Fibroblast of skin of left biceps (primary cell): ENCODE data around the gene MAPK8.

ENCODE experiments used
- DNase-seq, 2 experiments: peaks; one replicate each; pipeline ENCODE4 v3.0.0-alpha.2; 2013; ENCODE audit warnings: low read depth in 2 of 2

MAPK8 gene

GRCh38 chr10:48477141-48477540 is 170.7 kb downstream of the MAPK8 start:
- no peak for DNase-seq

- no peak for DNase-seq
Observed at GRCh38 chr10:48477616-48478015, 171.1 kb downstream of the MAPK8 start.

- DNase-seq: no peak
Observed at GRCh38 chr10:48478469-48478868, 172.0 kb downstream of the MAPK8 start.

- no peak for DNase-seq
Observed at GRCh38 chr10:48478980-48479811, 172.7 kb downstream of the MAPK8 start.

- DNase-seq: no peak
Observed at GRCh38 chr10:48480397-48481374, 174.2 kb downstream of the MAPK8 start.

- no peak for DNase-seq
Observed at GRCh38 chr10:48481385-48481784, 174.9 kb downstream of the MAPK8 start.

- no peak for DNase-seq
Observed at GRCh38 chr10:48482207-48482606, 175.7 kb downstream of the MAPK8 start.

- no peak for DNase-seq
Observed at GRCh38 chr10:48484911-48485310, 178.4 kb downstream of the MAPK8 start.

- no peak for DNase-seq
Observed at GRCh38 chr10:48485711-48486110, 179.2 kb downstream of the MAPK8 start.

- no peak for DNase-seq
Observed at GRCh38 chr10:48487244-48487643, 180.8 kb downstream of the MAPK8 start.
